Mammary epithelial cell (primary cell): ENCODE results near the gene FBXL17.

ENCODE experiments used
- EZH2 ChIP-seq: IDR thresholded peaks from 2 replicates; pipeline ENCODE4 v1.6.1; 2012; ENCODE audit warnings: low read length, inconsistent platforms, borderline replicate concordance
- TF ChIP-seq, protein P1 (sequence below), 2 donors: IDR thresholded peaks in 1 of 2; conservative IDR thresholded peaks in 1 of 2; 2 replicates each; pipeline ENCODE4 v1.5.1; 2011 to 2012; ENCODE audit warnings: inconsistent platforms in 2 of 2, low read length in 2 of 2, mild to moderate bottlenecking in 2 of 2, control low read depth in 1 of 2, low read depth in 1 of 2; ENCODE audit not compliant: insufficient read depth in 1 of 2; ENCODE audit errors: extremely low read depth in 1 of 2

DNA sequence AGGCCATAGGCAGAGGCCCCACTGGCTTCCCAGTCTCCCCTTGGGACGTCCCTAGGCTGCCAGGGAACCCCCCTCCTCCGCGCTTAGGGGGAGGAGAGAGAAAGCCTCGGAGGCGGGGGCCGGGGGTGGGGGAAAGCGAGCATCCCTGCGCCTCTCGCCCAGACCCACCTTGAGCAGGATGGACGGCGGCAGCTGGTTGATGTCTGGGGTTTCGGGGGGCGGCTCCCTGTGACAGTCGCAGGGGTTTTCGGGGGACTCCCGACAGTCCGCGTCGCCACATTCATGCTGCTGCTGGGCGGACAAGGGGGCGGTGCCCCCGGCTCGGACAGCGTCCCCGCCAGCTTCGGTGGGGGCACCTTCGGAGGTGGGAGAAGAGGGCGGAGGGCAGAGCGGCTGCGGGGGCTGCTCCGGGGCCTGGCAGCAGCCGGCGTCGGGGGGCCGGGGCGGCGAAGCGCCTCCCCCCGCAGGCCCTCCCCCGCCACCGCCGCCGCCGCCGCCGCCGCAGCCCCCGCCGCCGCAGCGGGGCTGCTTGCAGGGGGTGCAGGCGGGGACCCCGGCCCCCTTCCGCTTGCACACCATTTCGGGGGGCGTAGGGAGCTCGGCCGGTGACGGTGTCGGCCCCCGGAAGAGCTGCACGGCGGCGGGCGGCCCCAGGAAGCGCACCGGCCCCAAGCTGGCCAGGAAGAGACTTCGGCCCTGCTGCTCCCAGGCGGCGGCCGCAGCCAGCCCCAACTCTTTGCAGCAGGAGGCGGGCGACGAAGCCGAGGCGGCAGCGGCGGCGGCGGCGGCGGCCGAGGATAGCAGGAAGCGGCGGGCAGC is 1.2 kb downstream of the FBXL17 start:
- TF ChIP-seq, protein P1, sequence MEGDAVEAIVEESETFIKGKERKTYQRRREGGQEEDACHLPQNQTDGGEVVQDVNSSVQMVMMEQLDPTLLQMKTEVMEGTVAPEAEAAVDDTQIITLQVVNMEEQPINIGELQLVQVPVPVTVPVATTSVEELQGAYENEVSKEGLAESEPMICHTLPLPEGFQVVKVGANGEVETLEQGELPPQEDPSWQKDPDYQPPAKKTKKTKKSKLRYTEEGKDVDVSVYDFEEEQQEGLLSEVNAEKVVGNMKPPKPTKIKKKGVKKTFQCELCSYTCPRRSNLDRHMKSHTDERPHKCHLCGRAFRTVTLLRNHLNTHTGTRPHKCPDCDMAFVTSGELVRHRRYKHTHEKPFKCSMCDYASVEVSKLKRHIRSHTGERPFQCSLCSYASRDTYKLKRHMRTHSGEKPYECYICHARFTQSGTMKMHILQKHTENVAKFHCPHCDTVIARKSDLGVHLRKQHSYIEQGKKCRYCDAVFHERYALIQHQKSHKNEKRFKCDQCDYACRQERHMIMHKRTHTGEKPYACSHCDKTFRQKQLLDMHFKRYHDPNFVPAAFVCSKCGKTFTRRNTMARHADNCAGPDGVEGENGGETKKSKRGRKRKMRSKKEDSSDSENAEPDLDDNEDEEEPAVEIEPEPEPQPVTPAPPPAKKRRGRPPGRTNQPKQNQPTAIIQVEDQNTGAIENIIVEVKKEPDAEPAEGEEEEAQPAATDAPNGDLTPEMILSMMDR (conservative IDR thresholded peaks at IDR 0.05 in 1 of 2, IDR thresholded peaks at IDR 0.05 in 1 of 2; ENCODE audit: extremely low read depth in 1 of 2, insufficient read depth in 1 of 2, low read depth in 1 of 2, low read length in 2 of 2) = no peak
- no peak for TF ChIP-seq EZH2
